NCI-H460 (cell line): ENCODE measurements around the gene RNF157. TPM values are rescaled to one million over a fixed set of nuclear protein-coding genes. Genes with fewer than 3 reads are reported as not detected.

ENCODE experiments used
- DNase-seq: peaks from one replicate; pipeline ENCODE4 v3.0.0-alpha.2; 2016; ENCODE audit warnings: low read depth; ENCODE audit errors: extremely low read depth
- total RNA-seq: library from RNA; depleted of rRNA; stranded (reverse); fragments of >200 nt; shearing (Covaris generic); gene quantifications from 2 replicates; pipeline ENCODE4 v1.2.3, GENCODE V29; 2014

Gene RNF157
- total RNA-seq, 1 experiment from 2014 or later, result 1.9 TPM

- no peak for DNase-seq
Observed at GRCh38 chr17:76132574-76133338, 107.5 kb downstream of the RNF157 start.

- DNase-seq, result no peak
Observed at GRCh38 chr17:76131692-76132573, 108.4 kb downstream of the RNF157 start.

- DNase-seq, result no peak
Observed at GRCh38 chr17:76131051-76131691, 109.1 kb downstream of the RNF157 start.

- no peak for DNase-seq
Observed at GRCh38 chr17:76130473-76130872, 109.8 kb downstream of the RNF157 start.

- DNase-seq, result no peak
Observed at GRCh38 chr17:76125922-76126321, 114.4 kb downstream of the RNF157 start.

GRCh38 chr17:76125391-76125675 is 115.0 kb downstream of the RNF157 start:
- DNase-seq, result no peak

GRCh38 chr17:76124582-76125390 is 115.5 kb downstream of the RNF157 start:
- no peak for DNase-seq

GRCh38 chr17:76123749-76124581 is 116.3 kb downstream of the RNF157 start:
- DNase-seq, result no peak

- DNase-seq, result no peak
Observed at GRCh38 chr17:76123191-76123499, 117.1 kb downstream of the RNF157 start.

- no peak for DNase-seq
Observed at GRCh38 chr17:76122431-76123190, 117.7 kb downstream of the RNF157 start.

- no peak for DNase-seq
Observed at GRCh38 chr17:76121932-76122430, 118.3 kb downstream of the RNF157 start.

GRCh38 chr17:76120658-76121008 is 119.7 kb downstream of the RNF157 start:
- no peak for DNase-seq

GRCh38 chr17:76119409-76120371 is 120.6 kb downstream of the RNF157 start:
- DNase-seq, result no peak

GRCh38 chr17:76115138-76115754 is 125.0 kb downstream of the RNF157 start:
- no peak for DNase-seq

- DNase-seq, result no peak
Observed at GRCh38 chr17:76111956-76112355, 128.3 kb downstream of the RNF157 start.

GRCh38 chr17:76107509-76107908 is 132.8 kb downstream of the RNF157 start:
- no peak for DNase-seq

GRCh38 chr17:76106703-76107102 is 133.6 kb downstream of the RNF157 start:
- DNase-seq, result no peak

GRCh38 chr17:76104896-76105231 is 135.4 kb downstream of the RNF157 start:
- no peak for DNase-seq
